ENCODE results near the gene PFDN6. TPM values are rescaled to one million over a fixed set of nuclear protein-coding genes. Genes with fewer than 3 reads are reported as not detected.
A peak's percentile ranks its signal among the peaks of the same experiment; 100 is the strongest.

The PFDN6 gene
- polyA plus RNA-seq, 1 of the 3 experiments (the other 2 are of a cell fraction): 182 TPM

DNA sequence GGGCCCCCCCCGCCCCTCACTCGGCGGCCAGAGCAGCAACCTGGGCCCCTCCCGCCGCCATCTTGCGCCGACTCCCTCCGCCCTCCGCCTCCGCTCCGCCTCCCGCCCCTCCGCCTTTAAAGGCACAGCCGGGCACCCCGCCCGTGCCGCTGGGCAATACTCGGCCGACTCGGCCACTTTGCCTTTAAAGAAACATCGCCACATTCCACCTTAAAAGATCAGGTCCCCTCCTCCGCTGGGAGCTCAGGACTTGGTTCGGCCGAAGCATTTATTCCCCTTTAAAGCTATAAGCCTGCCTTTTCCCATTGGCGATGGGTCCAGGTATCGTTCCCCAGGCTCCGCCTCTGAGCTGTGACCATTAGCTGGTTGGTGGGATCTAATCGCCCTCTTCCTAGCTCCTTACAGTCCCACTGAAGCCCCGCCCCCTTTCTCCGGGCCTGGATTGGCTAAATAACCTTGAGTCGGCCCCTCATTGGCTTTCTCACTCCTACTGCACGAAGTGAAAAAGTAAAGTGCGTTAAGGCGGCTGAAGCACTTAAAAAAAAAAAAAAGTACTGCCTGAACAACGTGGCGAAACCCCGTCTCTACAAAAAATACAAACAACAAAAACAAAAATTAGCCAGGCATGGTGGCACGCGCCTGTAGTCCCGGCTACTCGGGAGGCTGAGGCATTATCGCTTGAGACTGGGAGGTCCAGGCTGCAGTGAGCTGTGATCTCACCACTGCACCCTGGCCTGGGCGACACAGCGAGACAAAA is 28.4 kb downstream of the PFDN6 start, which contains the start of gene ZBTB22 (continued):
- TF ChIP-seq GABPA (IDR thresholded peaks at IDR 0.05; ENCODE audit: low read depth): no peak
- no peak for TF ChIP-seq FOXM1 (IDR thresholded peaks at IDR 0.05; ENCODE audit: low read depth)
- TF ChIP-seq RFX5 (IDR thresholded peaks at IDR 0.05; ENCODE audit: low read length): peak; percentile 84
- TF ChIP-seq CTCF (IDR thresholded peaks at IDR 0.05): no peak
- TF ChIP-seq NRF1 (IDR thresholded peaks at IDR 0.05; ENCODE audit: low read depth, low read length): peak; percentile 19; the same call in 1 of the 2 replicates
- TF ChIP-seq TCF12 (IDR thresholded peaks at IDR 0.05): no peak
- no peak for TF ChIP-seq FOXJ3 (CRISPR knock-in tag; IDR thresholded peaks at IDR 0.05)
- TF ChIP-seq TEAD4 (IDR thresholded peaks at IDR 0.05; ENCODE audit: borderline replicate concordance, insufficient read depth): no peak
- no peak for TF ChIP-seq RAD21 (IDR thresholded peaks at IDR 0.05; ENCODE audit: low read length)
- TF ChIP-seq SMC3 (IDR thresholded peaks at IDR 0.05; ENCODE audit: low read depth, low read length): no peak
- TF ChIP-seq RXRA (IDR thresholded peaks at IDR 0.05; ENCODE audit: borderline replicate concordance, low read depth): no peak
- no peak; the same call in 1 of the 2 replicates for TF ChIP-seq JUND (IDR thresholded peaks at IDR 0.05)

DNA sequence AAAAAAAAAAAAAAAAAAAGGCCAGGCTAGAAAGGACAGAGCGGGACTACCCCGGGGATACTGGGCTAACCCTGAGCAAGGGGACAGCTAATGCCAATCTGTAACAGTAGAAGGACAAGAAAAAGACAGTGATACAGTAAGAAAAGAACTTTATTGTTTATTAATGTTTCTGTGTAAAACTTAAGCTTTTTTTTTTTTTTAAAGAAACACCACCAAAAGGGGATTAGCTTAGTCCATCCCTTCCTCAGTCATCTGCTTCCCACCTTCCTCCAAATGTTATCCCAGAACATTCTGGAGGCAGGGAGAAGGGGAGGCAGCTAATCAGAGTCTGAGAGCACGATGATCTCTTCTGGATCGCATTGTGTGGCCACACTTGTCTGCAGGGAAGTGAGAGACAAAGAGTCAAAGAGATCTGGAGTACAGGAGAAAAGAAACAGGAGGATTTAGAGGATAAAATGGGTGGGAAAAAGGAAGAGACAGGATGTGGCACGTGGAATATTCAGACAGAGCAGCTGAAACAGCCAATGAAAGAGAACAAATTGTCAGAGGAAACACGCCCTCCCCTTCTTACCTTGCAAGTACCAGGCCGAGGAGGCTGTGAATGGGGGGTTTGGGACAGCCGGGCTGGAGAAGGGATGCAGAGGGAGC is 29.1 kb downstream of the PFDN6 start:
- Histone ChIP-seq H3K36me3 (replicated peaks in 1 of 2; ENCODE audit: control insufficient read depth in 1 of 2, insufficient read depth in 2 of 2, low read length in 1 of 2) (peaks cover 19 to 27% of the 10 kb centered on the region in 2 experiments), H3K4me2 (peak overlapping the region; percentile 99), H3K9me2 (no peaks in the 10 kb centered on the region), H3K4me3 (ENCODE audit: low read depth in 2 of 2, low read length in 1 of 2) (peak overlapping the region; percentile 56), H4K20me1 (ENCODE audit: insufficient read depth) (no peaks in the 10 kb centered on the region), H3K27ac (ENCODE audit: low read depth in 2 of 2, low read length in 1 of 2) (peak overlapping the region; percentile 88 to 95), H2AFZ (ENCODE audit: low read depth) (peak overlapping the region; percentile 28; the same call in 1 of the 2 replicates), H3K9me3 (no peaks in the 10 kb centered on the region), H3K9ac (peak overlapping the region; percentile 60; the same call in 1 of the 2 replicates), H3K27me3 (ENCODE audit: insufficient read depth) (no peaks in the 10 kb centered on the region), H3F3A (replicated peaks; ENCODE audit: insufficient read depth) (peaks cover 45% of the 10 kb centered on the region), H3K79me2 (ENCODE audit: insufficient read depth) (peaks cover 57% of the 10 kb centered on the region), H3K4me1 (ENCODE audit: control insufficient read depth in 1 of 2, insufficient read depth in 2 of 2, low read depth in 1 of 2, low read length in 1 of 2) (peaks cover 29 to 54% of the 10 kb centered on the region in 2 experiments; a peak in 3 of 4 replicates)
- peak; percentile 18 for DNase-seq
- 54% methylated on average over 8 of the region's 8 CpGs for WGBS (ENCODE audit: low lambda C conversion rate)
- CTCF ChIA-PET: interaction anchor here (1.0 to 4.5 kb wide), 7 partner anchors 19 to 364 kb away, joined by 3 to 16 read pairs (median 3); partner anchors contain the start of genes RPS18 and VPS52
- TF ChIP-seq FOXJ3 (CRISPR knock-in tag; IDR thresholded peaks at IDR 0.05) (no peak), CHD2 (IDR thresholded peaks at IDR 0.05; ENCODE audit: low read length, partially characterized antibody) (no peak), EP300 (IDR thresholded peaks at IDR 0.05; ENCODE audit: borderline replicate concordance in 1 of 2, low read depth in 1 of 2, low read length in 1 of 2) (no peak), MXI1 (IDR thresholded peaks at IDR 0.05; ENCODE audit: low read depth, low read length) (no peak), JUND (IDR thresholded peaks at IDR 0.05) (no peak), RCOR1 (IDR thresholded peaks at IDR 0.05; ENCODE audit: low read length) (no peak), POLR2AphosphoS5 (IDR thresholded peaks at IDR 0.05; ENCODE audit: low read depth, low read length) (no peak), EZH2phosphoT487 (IDR thresholded peaks at IDR 0.05; ENCODE audit: borderline replicate concordance, low read depth) (no peak), YY1 (IDR thresholded peaks at IDR 0.05; ENCODE audit: low read depth) (no peak), NRF1 (IDR thresholded peaks at IDR 0.05; ENCODE audit: low read depth, low read length) (no peak), RAD21 (IDR thresholded peaks at IDR 0.05; ENCODE audit: low read length) (no peak), GATA2 (CRISPR knock-in tag; IDR thresholded peaks at IDR 0.05) (no peak), FOXM1 (IDR thresholded peaks at IDR 0.05; ENCODE audit: low read depth) (no peak), RXRA (IDR thresholded peaks at IDR 0.05; ENCODE audit: borderline replicate concordance, low read depth) (no peak), SIN3A (IDR thresholded peaks at IDR 0.05; ENCODE audit: borderline replicate concordance, low read depth, low read length) (no peak)
- TF ChIP-seq, protein P1, sequence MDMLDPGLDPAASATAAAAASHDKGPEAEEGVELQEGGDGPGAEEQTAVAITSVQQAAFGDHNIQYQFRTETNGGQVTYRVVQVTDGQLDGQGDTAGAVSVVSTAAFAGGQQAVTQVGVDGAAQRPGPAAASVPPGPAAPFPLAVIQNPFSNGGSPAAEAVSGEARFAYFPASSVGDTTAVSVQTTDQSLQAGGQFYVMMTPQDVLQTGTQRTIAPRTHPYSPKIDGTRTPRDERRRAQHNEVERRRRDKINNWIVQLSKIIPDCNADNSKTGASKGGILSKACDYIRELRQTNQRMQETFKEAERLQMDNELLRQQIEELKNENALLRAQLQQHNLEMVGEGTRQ (IDR thresholded peaks at IDR 0.05; ENCODE audit: borderline replicate concordance, low read depth, low read length): no peak
- POLR2A ChIA-PET: interaction anchor here (0.8 to 1.9 kb wide), 7 partner anchors 8 to 347 kb away, joined by 3 to 11 read pairs (median 6); partner anchors contain the start of genes B3GALT4, PFDN6, RPS18 and VPS52

Data from SK-N-SH (cell line).